HEK293 (cell line): ENCODE data around the gene ZKSCAN3.
A peak's percentile ranks its signal among the peaks of the same experiment; 100 is the strongest.

Experiments
- BCL11B ChIP-seq: fragments of 450-650 bp; formaldehyde crosslinking; IDR thresholded peaks from 2 replicates; pipeline ENCODE4 v1.5.1; 2016; ENCODE audit warnings: low read depth, missing biosample characterization, missing genetic modification characterization
- GLIS2 ChIP-seq: fragments of 450-650 bp; formaldehyde crosslinking; IDR thresholded peaks from 2 replicates; pipeline ENCODE4 v1.5.1; 2016; ENCODE audit warnings: missing biosample characterization, missing genetic modification characterization
- MEIS1 ChIP-seq: sonication (generic); formaldehyde crosslinking; IDR thresholded peaks from 2 replicates; pipeline ENCODE4 v1.8.1; 2022; ENCODE audit warnings: missing genetic modification reagents, mild to moderate bottlenecking, borderline replicate concordance
- OVOL3 ChIP-seq: fragments of 450-650 bp; formaldehyde crosslinking; IDR thresholded peaks from 2 replicates; pipeline ENCODE4 v1.5.1; 2016; ENCODE audit warnings: missing biosample characterization, missing genetic modification characterization
- SCRT2 ChIP-seq: fragments of 450-650 bp; formaldehyde crosslinking; IDR thresholded peaks from 2 replicates; pipeline ENCODE4 v1.5.1; 2016; ENCODE audit warnings: missing biosample characterization, missing genetic modification characterization
- SETDB1 ChIP-seq: IDR thresholded peaks from one replicate; pipeline ENCODE4 v1.6.1; 2017; ENCODE audit warnings: mild to moderate bottlenecking, low read length, moderate library complexity, mixed read lengths; ENCODE audit not compliant: insufficient read length
- YY1 ChIP-seq: fragments of 450-650 bp; formaldehyde crosslinking; IDR thresholded peaks from 2 replicates; pipeline ENCODE4 v1.5.1; 2018; ENCODE audit warnings: missing biosample characterization, missing genetic modification characterization
- ZEB2 ChIP-seq: fragments of 450-650 bp; formaldehyde crosslinking; IDR thresholded peaks from 2 replicates; pipeline ENCODE4 v1.5.1; 2016; ENCODE audit warnings: missing biosample characterization, missing genetic modification characterization
- ZNF202 ChIP-seq: fragments of 450-650 bp; formaldehyde crosslinking; IDR thresholded peaks from 2 replicates; pipeline ENCODE4 v1.5.1; 2016; ENCODE audit warnings: missing biosample characterization, missing genetic modification characterization, borderline replicate concordance
- ZNF221 ChIP-seq: fragments of 450-650 bp; formaldehyde crosslinking; IDR thresholded peaks from 2 replicates; pipeline ENCODE4 v1.5.1; 2017; ENCODE audit warnings: missing biosample characterization, missing genetic modification characterization, borderline replicate concordance
- ZNF266 ChIP-seq: fragments of 450-650 bp; formaldehyde crosslinking; IDR thresholded peaks from 2 replicates; pipeline ENCODE4 v1.5.1; 2016; ENCODE audit warnings: missing biosample characterization, missing genetic modification characterization, low read depth
- ZNF324 ChIP-seq: fragments of 450-650 bp; formaldehyde crosslinking; IDR thresholded peaks from 2 replicates; pipeline ENCODE4 v1.5.1; 2016; ENCODE audit warnings: missing biosample characterization, missing genetic modification characterization
- ZNF391 ChIP-seq: fragments of 450-650 bp; formaldehyde crosslinking; IDR thresholded peaks from 2 replicates; pipeline ENCODE4 v1.5.1; 2016; ENCODE audit warnings: low read depth, missing biosample characterization, missing genetic modification characterization, borderline replicate concordance
- ZNF394 ChIP-seq: fragments of 450-650 bp; formaldehyde crosslinking; IDR thresholded peaks from 2 replicates; pipeline ENCODE4 v1.5.1; 2016; ENCODE audit warnings: missing biosample characterization, missing genetic modification characterization, mild to moderate bottlenecking, moderate library complexity, borderline replicate concordance
- ZNF416 ChIP-seq: fragments of 450-650 bp; formaldehyde crosslinking; IDR thresholded peaks from 2 replicates; pipeline ENCODE4 v1.5.1; 2016; ENCODE audit warnings: missing biosample characterization, missing genetic modification characterization
- ZNF585B ChIP-seq: fragments of 450-650 bp; formaldehyde crosslinking; IDR thresholded peaks from 2 replicates; pipeline ENCODE4 v1.5.1; 2016; ENCODE audit warnings: missing biosample characterization, missing genetic modification characterization
- ZNF600 ChIP-seq: fragments of 450-650 bp; formaldehyde crosslinking; IDR thresholded peaks from 2 replicates; pipeline ENCODE4 v1.5.1; 2016; ENCODE audit warnings: missing biosample characterization, missing genetic modification characterization
- ZNF624 ChIP-seq: fragments of 450-650 bp; formaldehyde crosslinking; IDR thresholded peaks from 2 replicates; pipeline ENCODE4 v1.5.1; 2017; ENCODE audit warnings: missing biosample characterization, missing genetic modification characterization
- ZNF626 ChIP-seq: fragments of 450-650 bp; sonication (Bioruptor Pico); formaldehyde crosslinking; IDR thresholded peaks from 2 replicates; pipeline ENCODE4 v1.5.1; 2018; ENCODE audit warnings: missing biosample characterization, missing genetic modification characterization, inconsistent platforms
- ZNF677 ChIP-seq: fragments of 450-650 bp; IDR thresholded peaks from 2 replicates; pipeline ENCODE4 v1.5.0; 2018; ENCODE audit warnings: missing biosample characterization, mild to moderate bottlenecking, missing genetic modification characterization, moderate library complexity
- ZNF701 ChIP-seq: fragments of 450-650 bp; formaldehyde crosslinking; IDR thresholded peaks from 2 replicates; pipeline ENCODE4 v1.5.1; 2016; ENCODE audit warnings: missing biosample characterization, missing genetic modification characterization
- ZNF768 ChIP-seq: fragments of 450-650 bp; formaldehyde crosslinking; IDR thresholded peaks from 2 replicates; pipeline ENCODE4 v1.5.1; 2018; ENCODE audit warnings: missing biosample characterization, mild to moderate bottlenecking, missing genetic modification characterization
- ZNF830 ChIP-seq: fragments of 450-650 bp; IDR thresholded peaks from 2 replicates; pipeline ENCODE4 v1.5.0; 2018; ENCODE audit warnings: missing biosample characterization, missing genetic modification characterization, low read depth, mild to moderate bottlenecking, moderate library complexity
- TF ChIP-seq, protein P1 (sequence below): IDR thresholded peaks from 2 replicates; pipeline ENCODE4 v1.6.1; 2011; ENCODE audit warnings: mild to moderate bottlenecking, low read depth, low read length, borderline replicate concordance
- TF ChIP-seq, protein P2 (sequence below): fragments of 450-650 bp; formaldehyde crosslinking; IDR thresholded peaks from 2 replicates; pipeline ENCODE4 v1.5.1; 2016; ENCODE audit warnings: missing biosample characterization, missing genetic modification characterization
- TF ChIP-seq, protein P3 (sequence below): fragments of 450-650 bp; formaldehyde crosslinking; IDR thresholded peaks from 2 replicates; pipeline ENCODE4 v1.5.1; 2017; ENCODE audit warnings: missing biosample characterization, missing genetic modification characterization
- TF ChIP-seq, protein P4 (sequence below): fragments of 450-650 bp; formaldehyde crosslinking; IDR thresholded peaks from 2 replicates; pipeline ENCODE4 v1.5.1; 2016; ENCODE audit warnings: missing biosample characterization, missing genetic modification characterization
- TF ChIP-seq, protein P5 (sequence below): fragments of 450-650 bp; formaldehyde crosslinking; IDR thresholded peaks from 2 replicates; pipeline ENCODE4 v1.5.1; 2017; ENCODE audit warnings: missing biosample characterization, missing genetic modification characterization
- TF ChIP-seq, protein P6 (sequence below): fragments of 450-650 bp; formaldehyde crosslinking; IDR thresholded peaks from 2 replicates; pipeline ENCODE4 v1.5.1; 2016; ENCODE audit warnings: missing biosample characterization, missing genetic modification characterization

ZKSCAN3 gene

DNA sequence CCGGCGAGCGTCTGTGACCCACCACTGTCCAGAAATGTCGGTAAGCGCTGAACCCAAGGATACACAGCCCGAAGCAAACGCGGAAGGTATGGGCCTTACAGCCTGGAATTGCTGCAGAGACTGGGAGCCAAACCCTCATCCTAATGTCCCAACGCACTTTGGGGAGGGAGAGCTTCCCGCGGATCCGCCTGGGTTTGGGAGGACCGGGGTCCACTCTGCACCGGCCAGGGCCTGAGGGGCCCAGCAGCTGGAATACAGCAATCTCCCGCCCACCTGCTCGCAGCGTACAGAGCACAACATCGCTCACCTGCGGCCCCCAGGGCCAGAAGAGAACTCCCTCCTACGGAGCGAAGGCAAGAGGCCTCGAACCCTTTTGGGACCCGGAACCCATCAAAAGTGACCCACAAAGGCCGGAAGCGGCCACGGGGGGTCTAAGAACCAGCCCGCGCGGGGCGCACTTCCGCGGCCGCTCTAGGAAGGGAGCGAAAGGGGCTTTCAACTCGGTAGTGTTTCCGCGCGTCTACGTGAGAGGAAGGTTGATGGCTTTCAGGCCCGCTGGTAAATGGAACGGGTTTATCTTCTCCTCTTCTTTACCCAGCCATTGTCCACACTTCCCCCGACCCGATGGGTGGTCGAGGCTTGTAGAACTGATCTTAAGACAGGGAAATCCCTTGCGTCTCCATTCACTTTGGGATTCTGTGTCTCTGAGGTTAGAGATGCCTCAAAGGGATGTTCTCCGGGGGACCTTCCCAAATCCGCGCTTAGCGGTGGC lies 49.8 kb downstream of the ZKSCAN3 start, which contains the start of gene ZSCAN12 (continued):
- TF ChIP-seq, protein P1, sequence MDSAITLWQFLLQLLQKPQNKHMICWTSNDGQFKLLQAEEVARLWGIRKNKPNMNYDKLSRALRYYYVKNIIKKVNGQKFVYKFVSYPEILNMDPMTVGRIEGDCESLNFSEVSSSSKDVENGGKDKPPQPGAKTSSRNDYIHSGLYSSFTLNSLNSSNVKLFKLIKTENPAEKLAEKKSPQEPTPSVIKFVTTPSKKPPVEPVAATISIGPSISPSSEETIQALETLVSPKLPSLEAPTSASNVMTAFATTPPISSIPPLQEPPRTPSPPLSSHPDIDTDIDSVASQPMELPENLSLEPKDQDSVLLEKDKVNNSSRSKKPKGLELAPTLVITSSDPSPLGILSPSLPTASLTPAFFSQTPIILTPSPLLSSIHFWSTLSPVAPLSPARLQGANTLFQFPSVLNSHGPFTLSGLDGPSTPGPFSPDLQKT: no peak; the same call in 1 of the 2 replicates
- TF ChIP-seq ZNF416 (tag by site-specific recombination) (no peak), ZNF391 (tag by site-specific recombination) (peak; percentile 82; the same call in 1 of the 2 replicates), ZNF585B (tag by site-specific recombination) (no peak), ZNF830 (tag by site-specific recombination) (no peak), OVOL3 (tag by site-specific recombination) (no peak; the same call in 1 of the 2 replicates), YY1 (peak; percentile 82; the same call in 1 of the 2 replicates), ZNF394 (tag by site-specific recombination) (peak; percentile 74), GLIS2 (tag by site-specific recombination) (peak; percentile 98), MEIS1 (CRISPR knock-in tag) (no peak), SETDB1 (peak; percentile 57), ZNF768 (tag by site-specific recombination) (peak; percentile 37; the same call in 1 of the 2 replicates), ZNF677 (tag by site-specific recombination) (no peak), ZNF600 (tag by site-specific recombination) (0 out of 2 replicates have a peak, but pooled peaks have one; percentile 17), ZEB2 (peak; percentile 81), ZNF701 (no peak), ZNF624 (tag by site-specific recombination) (no peak), ZNF221 (0 out of 2 replicates have a peak, but pooled peaks have one; percentile 28), ZNF324 (tag by site-specific recombination) (peak; percentile 92), ZNF266 (tag by site-specific recombination) (no peak), SCRT2 (tag by site-specific recombination) (peak; percentile 52; the same call in 1 of the 2 replicates), ZNF626 (tag by site-specific recombination) (no peak), ZNF202 (no peak), BCL11B (tag by site-specific recombination) (peak; percentile 92)
- TF ChIP-seq, protein P2, sequence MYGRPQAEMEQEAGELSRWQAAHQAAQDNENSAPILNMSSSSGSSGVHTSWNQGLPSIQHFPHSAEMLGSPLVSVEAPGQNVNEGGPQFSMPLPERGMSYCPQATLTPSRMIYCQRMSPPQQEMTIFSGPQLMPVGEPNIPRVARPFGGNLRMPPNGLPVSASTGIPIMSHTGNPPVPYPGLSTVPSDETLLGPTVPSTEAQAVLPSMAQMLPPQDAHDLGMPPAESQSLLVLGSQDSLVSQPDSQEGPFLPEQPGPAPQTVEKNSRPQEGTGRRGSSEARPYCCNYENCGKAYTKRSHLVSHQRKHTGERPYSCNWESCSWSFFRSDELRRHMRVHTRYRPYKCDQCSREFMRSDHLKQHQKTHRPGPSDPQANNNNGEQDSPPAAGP: peak; percentile 91
- TF ChIP-seq, protein P3, sequence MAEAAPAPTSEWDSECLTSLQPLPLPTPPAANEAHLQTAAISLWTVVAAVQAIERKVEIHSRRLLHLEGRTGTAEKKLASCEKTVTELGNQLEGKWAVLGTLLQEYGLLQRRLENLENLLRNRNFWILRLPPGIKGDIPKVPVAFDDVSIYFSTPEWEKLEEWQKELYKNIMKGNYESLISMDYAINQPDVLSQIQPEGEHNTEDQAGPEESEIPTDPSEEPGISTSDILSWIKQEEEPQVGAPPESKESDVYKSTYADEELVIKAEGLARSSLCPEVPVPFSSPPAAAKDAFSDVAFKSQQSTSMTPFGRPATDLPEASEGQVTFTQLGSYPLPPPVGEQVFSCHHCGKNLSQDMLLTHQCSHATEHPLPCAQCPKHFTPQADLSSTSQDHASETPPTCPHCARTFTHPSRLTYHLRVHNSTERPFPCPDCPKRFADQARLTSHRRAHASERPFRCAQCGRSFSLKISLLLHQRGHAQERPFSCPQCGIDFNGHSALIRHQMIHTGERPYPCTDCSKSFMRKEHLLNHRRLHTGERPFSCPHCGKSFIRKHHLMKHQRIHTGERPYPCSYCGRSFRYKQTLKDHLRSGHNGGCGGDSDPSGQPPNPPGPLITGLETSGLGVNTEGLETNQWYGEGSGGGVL (tag by site-specific recombination): no peak
- TF ChIP-seq, protein P4, sequence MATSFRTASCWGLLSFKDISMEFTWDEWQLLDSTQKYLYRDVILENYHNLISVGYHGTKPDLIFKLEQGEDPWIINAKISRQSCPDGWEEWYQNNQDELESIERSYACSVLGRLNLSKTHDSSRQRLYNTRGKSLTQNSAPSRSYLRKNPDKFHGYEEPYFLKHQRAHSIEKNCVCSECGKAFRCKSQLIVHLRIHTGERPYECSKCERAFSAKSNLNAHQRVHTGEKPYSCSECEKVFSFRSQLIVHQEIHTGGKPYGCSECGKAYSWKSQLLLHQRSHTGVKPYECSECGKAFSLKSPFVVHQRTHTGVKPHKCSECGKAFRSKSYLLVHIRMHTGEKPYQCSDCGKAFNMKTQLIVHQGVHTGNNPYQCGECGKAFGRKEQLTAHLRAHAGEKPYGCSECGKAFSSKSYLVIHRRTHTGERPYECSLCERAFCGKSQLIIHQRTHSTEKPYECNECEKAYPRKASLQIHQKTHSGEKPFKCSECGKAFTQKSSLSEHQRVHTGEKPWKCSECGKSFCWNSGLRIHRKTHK (tag by site-specific recombination): no peak
- TF ChIP-seq, protein P5, sequence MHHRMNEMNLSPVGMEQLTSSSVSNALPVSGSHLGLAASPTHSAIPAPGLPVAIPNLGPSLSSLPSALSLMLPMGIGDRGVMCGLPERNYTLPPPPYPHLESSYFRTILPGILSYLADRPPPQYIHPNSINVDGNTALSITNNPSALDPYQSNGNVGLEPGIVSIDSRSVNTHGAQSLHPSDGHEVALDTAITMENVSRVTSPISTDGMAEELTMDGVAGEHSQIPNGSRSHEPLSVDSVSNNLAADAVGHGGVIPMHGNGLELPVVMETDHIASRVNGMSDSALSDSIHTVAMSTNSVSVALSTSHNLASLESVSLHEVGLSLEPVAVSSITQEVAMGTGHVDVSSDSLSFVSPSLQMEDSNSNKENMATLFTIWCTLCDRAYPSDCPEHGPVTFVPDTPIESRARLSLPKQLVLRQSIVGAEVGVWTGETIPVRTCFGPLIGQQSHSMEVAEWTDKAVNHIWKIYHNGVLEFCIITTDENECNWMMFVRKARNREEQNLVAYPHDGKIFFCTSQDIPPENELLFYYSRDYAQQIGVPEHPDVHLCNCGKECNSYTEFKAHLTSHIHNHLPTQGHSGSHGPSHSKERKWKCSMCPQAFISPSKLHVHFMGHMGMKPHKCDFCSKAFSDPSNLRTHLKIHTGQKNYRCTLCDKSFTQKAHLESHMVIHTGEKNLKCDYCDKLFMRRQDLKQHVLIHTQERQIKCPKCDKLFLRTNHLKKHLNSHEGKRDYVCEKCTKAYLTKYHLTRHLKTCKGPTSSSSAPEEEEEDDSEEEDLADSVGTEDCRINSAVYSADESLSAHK (tag by site-specific recombination): peak; percentile 38; the same call in 1 of the 2 replicates
- TF ChIP-seq, protein P6, sequence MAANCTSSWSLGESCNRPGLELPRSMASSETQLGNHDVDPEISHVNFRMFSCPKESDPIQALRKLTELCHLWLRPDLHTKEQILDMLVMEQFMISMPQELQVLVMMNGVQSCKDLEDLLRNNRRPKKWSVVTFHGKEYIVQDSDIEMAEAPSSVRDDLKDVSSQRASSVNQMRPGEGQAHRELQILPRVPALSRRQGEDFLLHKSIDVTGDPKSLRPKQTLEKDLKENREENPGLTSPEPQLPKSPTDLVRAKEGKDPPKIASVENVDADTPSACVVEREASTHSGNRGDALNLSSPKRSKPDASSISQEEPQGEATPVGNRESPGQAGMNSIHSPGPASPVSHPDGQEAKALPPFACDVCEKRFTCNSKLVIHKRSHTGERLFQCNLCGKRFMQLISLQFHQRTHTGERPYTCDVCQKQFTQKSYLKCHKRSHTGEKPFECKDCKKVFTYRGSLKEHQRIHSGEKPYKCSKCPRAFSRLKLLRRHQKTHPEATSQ: peak; percentile 90
